Astrocyte (in vitro differentiated cells and primary cell): Measurements from ENCODE around the gene ANKRD33B.

Experiments used
- EZH2 ChIP-seq: IDR thresholded peaks from 2 replicates; pipeline ENCODE4 v1.6.1; 2012; ENCODE audit warnings: mild to moderate bottlenecking, low read length, inconsistent platforms; ENCODE audit not compliant: insufficient read depth
- TF ChIP-seq, protein P1 (sequence below): IDR thresholded peaks from 2 replicates; pipeline ENCODE4 v1.5.1; 2011; ENCODE audit warnings: low read depth, mild to moderate bottlenecking, inconsistent platforms, low read length, moderate library complexity; ENCODE audit not compliant: insufficient read depth

DNA sequence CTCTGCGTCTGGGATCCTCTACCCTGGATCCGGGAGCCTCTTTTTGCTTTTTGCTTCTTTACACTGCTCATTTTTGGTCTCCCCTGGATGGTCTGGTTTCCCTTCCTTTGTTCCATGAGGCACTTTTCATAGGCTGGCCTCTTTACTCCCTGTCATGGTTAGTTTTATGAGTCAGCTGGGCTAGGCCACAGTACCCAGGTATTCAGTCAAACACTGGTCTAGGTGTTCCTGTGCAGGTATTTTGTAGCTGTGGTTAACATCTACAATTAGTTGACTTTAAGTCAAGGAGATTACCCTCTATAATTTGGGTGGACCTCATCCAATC is 17.5 kb downstream of the ANKRD33B start:
- TF ChIP-seq, protein P1, sequence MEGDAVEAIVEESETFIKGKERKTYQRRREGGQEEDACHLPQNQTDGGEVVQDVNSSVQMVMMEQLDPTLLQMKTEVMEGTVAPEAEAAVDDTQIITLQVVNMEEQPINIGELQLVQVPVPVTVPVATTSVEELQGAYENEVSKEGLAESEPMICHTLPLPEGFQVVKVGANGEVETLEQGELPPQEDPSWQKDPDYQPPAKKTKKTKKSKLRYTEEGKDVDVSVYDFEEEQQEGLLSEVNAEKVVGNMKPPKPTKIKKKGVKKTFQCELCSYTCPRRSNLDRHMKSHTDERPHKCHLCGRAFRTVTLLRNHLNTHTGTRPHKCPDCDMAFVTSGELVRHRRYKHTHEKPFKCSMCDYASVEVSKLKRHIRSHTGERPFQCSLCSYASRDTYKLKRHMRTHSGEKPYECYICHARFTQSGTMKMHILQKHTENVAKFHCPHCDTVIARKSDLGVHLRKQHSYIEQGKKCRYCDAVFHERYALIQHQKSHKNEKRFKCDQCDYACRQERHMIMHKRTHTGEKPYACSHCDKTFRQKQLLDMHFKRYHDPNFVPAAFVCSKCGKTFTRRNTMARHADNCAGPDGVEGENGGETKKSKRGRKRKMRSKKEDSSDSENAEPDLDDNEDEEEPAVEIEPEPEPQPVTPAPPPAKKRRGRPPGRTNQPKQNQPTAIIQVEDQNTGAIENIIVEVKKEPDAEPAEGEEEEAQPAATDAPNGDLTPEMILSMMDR: no peak
- TF ChIP-seq EZH2: no peak
